ENCODE results near the gene GSC. TPM values are rescaled to one million over a fixed set of nuclear protein-coding genes. Genes with fewer than 3 reads are reported as not detected.

GSC gene
- total RNA-seq, 4 donors from 2014 or later: 3.6 to 11.0 (median 4.7) TPM

DNA sequence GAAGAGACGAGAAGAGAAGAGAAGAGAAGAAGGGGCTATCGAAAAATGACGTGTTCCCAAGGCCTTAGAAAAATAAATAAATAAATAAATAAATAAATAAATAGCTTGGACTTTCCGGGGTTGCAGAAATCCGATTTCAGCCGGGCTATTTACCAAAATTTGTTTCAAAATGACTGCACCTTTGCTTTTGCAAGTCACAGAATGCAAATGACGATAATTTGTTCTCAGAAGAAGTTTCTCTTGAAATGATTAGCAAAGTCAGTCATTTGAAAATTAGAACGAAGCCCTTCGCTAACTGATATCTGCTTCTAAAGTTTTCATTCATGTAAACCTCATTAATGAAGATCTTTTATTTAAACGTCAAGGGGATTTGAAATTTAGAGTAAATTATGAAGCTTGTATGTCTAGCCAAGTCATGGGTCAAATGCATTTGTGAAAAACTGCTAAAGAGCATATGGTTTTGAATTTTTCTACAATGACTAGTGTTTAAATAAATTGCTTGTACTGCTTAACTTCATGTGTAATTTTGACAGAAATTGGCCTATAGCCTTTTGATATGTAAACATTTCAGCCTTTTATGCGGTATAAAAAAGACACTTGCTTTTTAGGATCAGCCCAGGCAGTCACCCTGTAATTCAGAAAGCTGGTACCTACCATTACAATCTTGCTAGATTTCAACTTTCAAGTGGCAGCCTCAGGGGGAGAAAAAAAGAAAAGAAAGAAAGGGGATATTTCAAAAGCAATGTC, 4.6 kb upstream of the GSC start:
- 27 to 28% methylated on average over 11 of the region's 11 CpGs for WGBS, 2 donors
- no peaks in the 10 kb centered on the region for H3K36me3 ChIP-seq
- peaks cover 39% of the 10 kb centered on the region for H3K27me3 ChIP-seq
- H3K4me1 ChIP-seq: peaks cover 0 to 10% of the 10 kb centered on the region in 2 donors
- no peak for DNase-seq
- no peak overlapping the region for H3K27ac ChIP-seq
- no peaks in the 10 kb centered on the region for H3K9me3 ChIP-seq
- H3K4me3 ChIP-seq (replicated peaks in 1 of 3): no peak overlapping the region
- TF ChIP-seq CTCF (IDR thresholded peaks at IDR 0.05) (no peak), POLR2A (IDR thresholded peaks at IDR 0.05) (no peak)
- intact Hi-C loops (cut with DNase I): no loop called here

DNA sequence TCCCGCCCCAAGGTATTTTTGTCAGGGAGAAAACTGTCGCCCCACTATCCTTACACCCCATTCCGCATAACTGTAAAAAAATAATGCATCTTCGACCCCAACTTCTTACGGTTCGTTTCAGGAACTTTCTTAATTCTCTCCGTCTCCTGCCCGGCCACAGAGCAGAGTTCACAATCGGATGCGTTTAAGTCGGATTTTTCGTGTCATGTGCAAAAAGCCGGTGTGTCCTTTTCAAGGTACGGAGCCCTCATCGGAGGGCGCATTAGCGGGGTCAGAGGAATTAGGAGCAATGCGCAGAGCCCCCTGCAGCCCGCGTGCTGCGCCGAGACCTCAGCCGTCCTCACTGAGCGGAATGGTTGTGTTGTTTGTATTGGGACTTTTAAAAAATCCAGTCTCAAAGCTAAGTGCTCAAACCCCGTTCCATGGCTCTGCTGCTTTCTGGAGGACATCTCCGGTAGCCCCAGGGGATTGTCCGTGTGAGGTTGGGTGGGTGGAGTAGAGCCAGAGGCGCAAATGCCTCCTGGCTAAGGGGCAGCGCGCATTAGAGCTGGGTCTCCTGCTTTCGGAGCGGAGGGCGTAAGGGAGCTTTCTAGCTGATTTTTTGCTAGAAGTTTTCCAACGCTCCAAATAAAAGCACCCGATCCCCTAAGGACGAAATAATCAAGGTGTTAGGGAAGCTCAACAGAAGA, 3.9 kb upstream of the GSC start:
- peaks cover 44% of the 10 kb centered on the region for H3K27me3 ChIP-seq
- no peak overlapping the region for H3K27ac ChIP-seq
- intact Hi-C loops (cut with DNase I): no loop called here
- no peak overlapping the region for H3K4me3 ChIP-seq (replicated peaks in 1 of 3)
- peaks cover 6 to 17% of the 10 kb centered on the region in 2 donors for H3K4me1 ChIP-seq
- H3K9me3 ChIP-seq: no peaks in the 10 kb centered on the region
- 18 to 28% methylated on average over 31 to 34 of the region's 36 CpGs for WGBS, 2 donors
- no peak for DNase-seq
- no peak for TF ChIP-seq CTCF (IDR thresholded peaks at IDR 0.05)
- TF ChIP-seq POLR2A (IDR thresholded peaks at IDR 0.05): no peak
- H3K36me3 ChIP-seq: no peaks in the 10 kb centered on the region

DNA sequence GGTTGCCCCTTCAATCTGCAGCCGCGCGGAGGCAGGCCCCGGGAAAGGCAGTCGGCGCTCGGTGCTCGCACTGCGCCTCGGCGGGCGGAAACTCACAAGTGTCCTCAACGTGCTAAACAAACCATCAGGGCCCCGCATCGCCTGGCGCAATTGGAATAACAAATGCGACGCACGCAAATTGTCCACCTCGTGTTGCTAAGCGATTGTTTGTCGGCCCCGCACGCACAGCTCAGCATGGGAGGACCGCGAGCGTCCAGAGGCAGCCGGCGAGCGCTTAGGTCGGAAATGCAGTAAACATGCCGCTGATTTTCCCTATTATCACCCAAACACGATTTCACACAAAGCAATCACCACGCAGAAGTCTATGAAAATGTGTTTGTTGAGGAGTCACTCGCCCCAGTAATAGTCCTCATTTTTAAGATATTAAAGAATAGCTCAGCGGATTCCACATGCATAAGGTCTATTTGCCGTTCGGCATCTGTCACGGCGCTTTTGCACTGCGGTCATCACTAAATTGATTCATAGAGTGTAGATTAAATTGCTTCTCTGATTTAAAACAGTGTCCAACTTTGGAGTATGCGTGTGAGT, 3.2 kb upstream of the GSC start:
- Histone ChIP-seq H3K27me3 (peaks cover 48% of the 10 kb centered on the region), H3K4me1 (peaks cover 8 to 23% of the 10 kb centered on the region in 2 donors)
- WGBS, 2 donors: 20% methylated on average over 22 to 26 of the region's 42 CpGs

GRCh38 chr14:94772548-94772947, 2.6 kb upstream of the GSC start:
- 32 to 37% methylated on average over 8 of the region's 8 CpGs for WGBS, 2 donors
- Histone ChIP-seq H3K4me3 (replicated peaks in 1 of 3) (no peak overlapping the region), H3K27me3 (peaks cover 50% of the 10 kb centered on the region), H3K27ac (no peak overlapping the region), H3K36me3 (no peaks in the 10 kb centered on the region), H3K4me1 (peaks cover 8 to 24% of the 10 kb centered on the region in 2 donors), H3K9me3 (no peaks in the 10 kb centered on the region)
- TF ChIP-seq CTCF (IDR thresholded peaks at IDR 0.05): no peak
- no peak for TF ChIP-seq POLR2A (IDR thresholded peaks at IDR 0.05)
- no peak for DNase-seq
- intact Hi-C loops (cut with DNase I): no loop called here

More for the DNA sequence above, 3.2 kb upstream of the GSC start:
- Histone ChIP-seq H3K9me3 (no peaks in the 10 kb centered on the region), H3K4me3 (replicated peaks in 1 of 3) (no peak overlapping the region), H3K36me3 (no peaks in the 10 kb centered on the region), H3K27ac (no peak overlapping the region)
- DNase-seq: no peak
- no peak for TF ChIP-seq POLR2A (IDR thresholded peaks at IDR 0.05)
- intact Hi-C loops (cut with DNase I): no loop called here

DNA sequence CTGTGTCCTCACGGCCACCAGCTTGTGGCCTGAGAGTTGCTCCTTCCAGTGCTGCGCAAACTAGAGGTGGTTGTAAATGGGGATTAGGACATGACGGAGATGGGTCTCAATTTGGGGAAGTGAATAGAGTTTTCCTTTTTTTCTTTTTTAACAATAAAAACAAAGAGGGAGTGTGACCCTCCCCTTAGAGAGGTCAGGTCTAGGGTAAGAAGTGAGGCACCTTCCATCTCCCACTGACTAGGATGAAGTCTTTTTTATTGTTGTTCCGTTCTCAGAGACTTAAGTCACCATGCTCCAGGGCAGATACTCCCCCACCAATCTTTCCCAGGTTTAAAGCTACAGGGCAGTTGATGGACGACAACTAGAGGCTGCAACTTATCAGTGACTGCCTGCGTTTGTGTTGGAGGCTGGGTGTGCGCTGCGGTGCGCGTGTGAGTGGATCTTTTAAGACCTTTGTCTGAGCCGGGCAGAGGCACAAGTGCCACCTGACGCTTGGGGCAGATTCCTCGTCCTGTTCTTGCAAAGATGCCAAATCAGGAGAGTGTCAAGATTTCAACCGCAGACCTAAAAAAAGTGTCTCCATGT, 2.1 kb upstream of the GSC start:
- no peak for TF ChIP-seq CTCF (IDR thresholded peaks at IDR 0.05)
- no peak for TF ChIP-seq POLR2A (IDR thresholded peaks at IDR 0.05)
- Histone ChIP-seq H3K27me3 (peaks cover 50% of the 10 kb centered on the region), H3K4me1 (peaks cover 8 to 24% of the 10 kb centered on the region in 2 donors), H3K27ac (no peak overlapping the region), H3K9me3 (no peaks in the 10 kb centered on the region), H3K36me3 (no peaks in the 10 kb centered on the region), H3K4me3 (replicated peaks in 1 of 3) (no peak overlapping the region)
- no peak for DNase-seq
- 29 to 46% methylated on average over 14 of the region's 14 CpGs for WGBS, 2 donors
- intact Hi-C loops (cut with DNase I): no loop called here

Data from thyroid gland (tissue), 4 donors.